ENCODE results near the gene MAD1L1.

Gene MAD1L1

GRCh38 chr7:2232766-2233520 lies at the start of gene MAD1L1:
MAD1L1 (minus strand) TSS chr7:2232945; CDS start chr7:2230133, 2,812 bp downstream.
- peak; percentile 93 for ATAC-seq
- TF ChIP-seq RARB (CRISPR knock-in tag; IDR thresholded peaks at IDR 0.05) (no peak), ZNF565 (CRISPR knock-in tag; conservative IDR thresholded peaks at IDR 0.05; ENCODE audit: low read depth) (no peak), TCF4 (CRISPR knock-in tag; IDR thresholded peaks at IDR 0.05; ENCODE audit: borderline replicate concordance) (no peak), CSDC2 (CRISPR knock-in tag; IDR thresholded peaks at IDR 0.05) (no peak), ISL1 (CRISPR knock-in tag; IDR thresholded peaks at IDR 0.05) (no peak), SNAI2 (CRISPR knock-in tag; IDR thresholded peaks at IDR 0.05) (no peak), ZNF70 (CRISPR knock-in tag; IDR thresholded peaks at IDR 0.05) (peak; percentile 48; the same call in 1 of the 2 replicates), ZFP30 (CRISPR knock-in tag; IDR thresholded peaks at IDR 0.05) (no peak), CREB5 (CRISPR knock-in tag; IDR thresholded peaks at IDR 0.05; ENCODE audit: low read depth) (no peak), CSRNP3 (CRISPR knock-in tag; IDR thresholded peaks at IDR 0.05) (0 out of 2 replicates have a peak, but pooled peaks have one; percentile 19), ZNF8 (CRISPR knock-in tag; IDR thresholded peaks at IDR 0.05) (no peak), PPARA (CRISPR knock-in tag; IDR thresholded peaks at IDR 0.05; ENCODE audit: borderline replicate concordance) (no peak), ARNTL (CRISPR knock-in tag; IDR thresholded peaks at IDR 0.05; ENCODE audit: borderline replicate concordance, low read depth) (no peak), TOX (CRISPR knock-in tag; IDR thresholded peaks at IDR 0.05; ENCODE audit: borderline replicate concordance) (no peak), ESRRG (CRISPR knock-in tag; IDR thresholded peaks at IDR 0.05) (peak; percentile 70; the same call in 1 of the 2 replicates), PATZ1 (CRISPR knock-in tag; IDR thresholded peaks at IDR 0.05; ENCODE audit: borderline replicate concordance) (no peak), ZFP3 (CRISPR knock-in tag; IDR thresholded peaks at IDR 0.05) (0 out of 2 replicates have a peak, but pooled peaks have one; percentile 61), GLIS3 (CRISPR knock-in tag; IDR thresholded peaks at IDR 0.05) (peak; percentile 85; the same call in 1 of the 2 replicates), OSR1 (CRISPR knock-in tag; IDR thresholded peaks at IDR 0.05) (no peak), ZC3H10 (CRISPR knock-in tag; IDR thresholded peaks at IDR 0.05) (no peak), TSHZ2 (CRISPR knock-in tag; IDR thresholded peaks at IDR 0.05) (0 out of 2 replicates have a peak, but pooled peaks have one; percentile 41), BACH2 (CRISPR knock-in tag; IDR thresholded peaks at IDR 0.05; ENCODE audit: borderline replicate concordance) (no peak)
- TF ChIP-seq, protein P1, sequence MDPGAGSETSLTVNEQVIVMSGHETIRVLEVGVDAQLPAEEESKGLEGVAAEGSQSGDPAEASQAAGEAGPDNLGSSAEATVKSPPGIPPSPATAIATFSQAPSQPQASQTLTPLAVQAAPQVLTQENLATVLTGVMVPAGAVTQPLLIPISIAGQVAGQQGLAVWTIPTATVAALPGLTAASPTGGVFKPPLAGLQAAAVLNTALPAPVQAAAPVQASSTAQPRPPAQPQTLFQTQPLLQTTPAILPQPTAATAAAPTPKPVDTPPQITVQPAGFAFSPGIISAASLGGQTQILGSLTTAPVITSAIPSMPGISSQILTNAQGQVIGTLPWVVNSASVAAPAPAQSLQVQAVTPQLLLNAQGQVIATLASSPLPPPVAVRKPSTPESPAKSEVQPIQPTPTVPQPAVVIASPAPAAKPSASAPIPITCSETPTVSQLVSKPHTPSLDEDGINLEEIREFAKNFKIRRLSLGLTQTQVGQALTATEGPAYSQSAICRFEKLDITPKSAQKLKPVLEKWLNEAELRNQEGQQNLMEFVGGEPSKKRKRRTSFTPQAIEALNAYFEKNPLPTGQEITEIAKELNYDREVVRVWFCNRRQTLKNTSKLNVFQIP (CRISPR knock-in tag; IDR thresholded peaks at IDR 0.05; ENCODE audit: borderline replicate concordance, low read depth) = no peak

DNA sequence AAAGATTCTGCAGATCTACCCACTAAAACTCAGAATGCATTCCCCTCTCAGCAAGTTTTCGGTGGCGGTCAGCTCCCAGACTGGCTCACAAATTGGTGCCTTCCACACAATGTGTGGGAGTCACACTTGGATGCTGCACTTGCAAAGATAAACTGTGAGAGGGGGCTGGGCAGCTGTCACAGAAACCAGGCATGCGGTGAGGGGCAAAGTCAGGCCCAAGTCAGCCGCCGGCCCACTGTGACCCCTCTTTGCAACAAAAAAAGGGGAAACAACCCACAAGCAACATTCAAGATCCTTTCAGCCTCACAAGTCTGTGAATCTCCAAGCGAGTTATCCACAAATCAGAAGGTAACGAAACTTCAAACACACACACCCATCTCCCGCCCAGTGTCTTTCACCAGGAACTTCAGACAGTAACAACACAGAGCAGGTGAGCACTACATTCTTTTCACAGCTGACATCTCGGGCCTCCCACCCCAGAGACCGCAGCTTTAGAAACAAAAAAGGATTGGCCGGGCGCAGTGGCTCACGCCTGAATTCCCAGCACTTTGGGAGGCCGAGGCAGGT lies 49.5 kb upstream of the MAD1L1 start:
- no peak for ATAC-seq
- TF ChIP-seq ZNF70 (CRISPR knock-in tag; IDR thresholded peaks at IDR 0.05) (no peak), ZFP3 (CRISPR knock-in tag; IDR thresholded peaks at IDR 0.05) (no peak), ZNF565 (CRISPR knock-in tag; conservative IDR thresholded peaks at IDR 0.05; ENCODE audit: low read depth) (no peak), CSRNP3 (CRISPR knock-in tag; IDR thresholded peaks at IDR 0.05) (no peak), SNAI2 (CRISPR knock-in tag; IDR thresholded peaks at IDR 0.05) (no peak), TOX (CRISPR knock-in tag; IDR thresholded peaks at IDR 0.05; ENCODE audit: borderline replicate concordance) (no peak), TCF4 (CRISPR knock-in tag; IDR thresholded peaks at IDR 0.05; ENCODE audit: borderline replicate concordance) (no peak), PPARA (CRISPR knock-in tag; IDR thresholded peaks at IDR 0.05; ENCODE audit: borderline replicate concordance) (no peak), ISL1 (CRISPR knock-in tag; IDR thresholded peaks at IDR 0.05) (no peak), TSHZ2 (CRISPR knock-in tag; IDR thresholded peaks at IDR 0.05) (no peak), ZNF8 (CRISPR knock-in tag; IDR thresholded peaks at IDR 0.05) (no peak)

All from SK-N-SH treated with all-trans-retinoic acid at 6 μM for 48 hours (cell line).